VCaP (cell line): Measurements from ENCODE around the gene SRR.

ENCODE experiments used
- H3K27ac ChIP-seq: fragments of 450-650 bp; 2 replicates; pipeline ENCODE4 v1.5.1; 2017
- TF ChIP-seq, protein P1 (sequence below): fragments of 450-650 bp; conservative IDR thresholded peaks from 2 replicates; pipeline ENCODE4 v1.5.1; 2017; ENCODE audit warnings: mild to moderate bottlenecking, moderate library complexity

SRR gene

DNA sequence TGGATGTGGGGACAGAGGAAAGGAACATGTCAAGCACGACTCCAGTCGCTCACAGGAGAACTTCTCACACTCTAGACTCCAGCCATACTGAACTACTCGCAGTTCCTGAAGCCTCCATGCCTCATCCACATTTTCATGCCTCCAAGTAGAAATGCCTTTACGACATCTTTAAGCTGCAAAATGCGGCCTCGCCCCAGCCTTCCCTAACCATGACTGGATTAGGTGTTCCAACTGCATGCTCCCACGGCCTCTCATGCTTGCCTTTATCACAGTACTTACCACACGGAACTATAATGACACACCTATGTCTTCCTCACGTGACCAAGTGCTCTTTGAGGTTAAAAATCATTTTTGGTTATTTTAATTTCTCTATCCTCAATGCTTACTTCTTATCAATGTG, 24.0 kb upstream of the SRR start:
- no peak overlapping the region for H3K27ac ChIP-seq
- TF ChIP-seq, protein P1, sequence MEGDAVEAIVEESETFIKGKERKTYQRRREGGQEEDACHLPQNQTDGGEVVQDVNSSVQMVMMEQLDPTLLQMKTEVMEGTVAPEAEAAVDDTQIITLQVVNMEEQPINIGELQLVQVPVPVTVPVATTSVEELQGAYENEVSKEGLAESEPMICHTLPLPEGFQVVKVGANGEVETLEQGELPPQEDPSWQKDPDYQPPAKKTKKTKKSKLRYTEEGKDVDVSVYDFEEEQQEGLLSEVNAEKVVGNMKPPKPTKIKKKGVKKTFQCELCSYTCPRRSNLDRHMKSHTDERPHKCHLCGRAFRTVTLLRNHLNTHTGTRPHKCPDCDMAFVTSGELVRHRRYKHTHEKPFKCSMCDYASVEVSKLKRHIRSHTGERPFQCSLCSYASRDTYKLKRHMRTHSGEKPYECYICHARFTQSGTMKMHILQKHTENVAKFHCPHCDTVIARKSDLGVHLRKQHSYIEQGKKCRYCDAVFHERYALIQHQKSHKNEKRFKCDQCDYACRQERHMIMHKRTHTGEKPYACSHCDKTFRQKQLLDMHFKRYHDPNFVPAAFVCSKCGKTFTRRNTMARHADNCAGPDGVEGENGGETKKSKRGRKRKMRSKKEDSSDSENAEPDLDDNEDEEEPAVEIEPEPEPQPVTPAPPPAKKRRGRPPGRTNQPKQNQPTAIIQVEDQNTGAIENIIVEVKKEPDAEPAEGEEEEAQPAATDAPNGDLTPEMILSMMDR, result no peak

DNA sequence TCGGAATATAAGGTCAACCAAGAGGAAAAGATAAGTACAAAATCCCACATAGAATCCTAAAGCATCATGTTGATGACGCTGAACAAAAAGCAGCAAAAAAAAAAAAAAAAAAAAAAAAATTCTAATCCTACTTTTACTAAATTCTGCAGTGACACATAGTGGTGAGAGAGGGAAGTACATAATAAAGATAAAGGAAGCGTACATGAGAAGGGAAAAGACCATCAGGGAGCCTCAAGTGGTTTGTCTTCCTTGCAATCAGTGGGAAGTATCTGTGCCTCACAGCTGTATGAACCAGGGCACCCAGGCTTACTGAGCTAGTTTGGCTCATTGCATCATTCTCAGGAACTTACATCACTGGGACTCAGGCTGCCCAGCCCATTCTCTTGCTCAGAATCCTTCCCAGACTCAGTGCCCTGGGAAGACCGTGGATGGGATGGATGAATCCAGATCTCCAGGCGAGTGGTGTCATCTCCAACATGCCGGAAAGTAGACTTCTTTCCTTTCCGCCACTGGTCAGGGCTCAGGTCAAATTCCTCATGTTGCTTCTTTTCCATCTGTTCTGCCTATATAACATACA, 21.4 kb upstream of the SRR start:
- peak overlapping the region; percentile 81 for H3K27ac ChIP-seq
- TF ChIP-seq, protein P1, result peak; percentile 69

DNA sequence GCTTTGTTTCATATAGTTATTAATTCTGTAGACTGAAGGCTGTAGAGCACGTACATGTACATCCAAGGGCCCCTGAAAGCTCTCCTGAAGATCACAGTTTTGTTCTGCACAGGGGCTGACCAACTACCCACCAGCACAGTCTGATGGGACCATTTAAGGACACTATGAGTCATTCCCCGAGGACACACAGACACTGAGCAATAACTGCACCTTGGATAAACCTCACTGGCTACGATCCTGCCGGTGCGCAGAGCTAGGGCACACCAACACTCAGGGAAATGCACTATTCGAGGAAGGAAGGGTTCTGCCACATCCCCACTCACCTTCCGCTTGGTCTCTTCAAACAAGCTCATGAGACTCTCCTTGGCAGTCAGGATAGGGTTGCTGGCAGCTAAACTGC, 20.4 kb upstream of the SRR start:
- peak overlapping the region; percentile 81 for H3K27ac ChIP-seq
- TF ChIP-seq, protein P1, result no peak

DNA sequence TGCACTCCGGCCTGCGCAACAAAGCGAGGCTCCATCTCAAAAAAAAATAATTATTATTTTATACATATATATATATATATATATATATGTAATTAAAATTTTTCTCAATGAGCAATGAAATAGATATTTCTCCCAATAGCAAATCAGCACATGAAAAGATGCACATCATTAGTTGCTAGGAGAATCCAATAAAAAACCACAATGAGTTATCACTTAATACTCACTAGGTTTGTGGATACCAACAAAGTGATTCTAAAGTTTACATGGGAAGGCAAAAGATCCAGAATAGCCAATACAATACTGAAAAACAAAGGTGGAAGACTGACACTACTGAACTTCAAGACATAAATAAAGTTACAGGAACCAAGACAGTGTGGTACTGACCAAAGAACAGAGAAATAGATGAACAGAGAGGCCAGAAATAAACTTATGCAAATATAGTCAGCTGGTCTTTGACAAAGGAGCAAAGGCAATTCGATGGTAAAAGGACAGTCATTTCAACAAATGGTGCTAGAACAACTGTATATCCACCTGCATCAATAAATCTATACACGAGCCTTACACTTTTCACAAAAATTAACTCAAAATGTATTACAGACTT, 13.8 kb upstream of the SRR start:
- H3K27ac ChIP-seq, result no peak overlapping the region
- TF ChIP-seq, protein P1, result no peak

DNA sequence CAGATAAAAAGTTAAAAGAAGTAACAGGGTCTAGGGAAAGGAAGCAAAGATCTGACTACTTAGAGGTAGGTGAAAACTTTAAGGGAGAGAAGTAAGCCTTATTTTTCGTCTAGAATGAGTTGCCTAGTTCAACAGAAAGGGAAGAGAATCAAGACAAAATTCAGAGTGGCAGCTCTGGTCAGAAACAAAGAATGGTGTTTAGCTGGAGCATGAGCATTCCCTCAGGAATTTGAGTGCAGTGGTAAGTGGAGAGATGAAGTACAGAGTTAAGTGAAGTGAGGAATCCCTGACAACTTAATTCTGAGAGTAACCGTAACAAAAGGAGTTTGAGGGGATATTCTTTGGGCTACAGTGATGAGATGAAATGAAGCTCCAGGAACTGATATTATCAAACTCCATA, 11.7 kb upstream of the SRR start:
- TF ChIP-seq, protein P1, result no peak
- H3K27ac ChIP-seq, result no peak overlapping the region

DNA sequence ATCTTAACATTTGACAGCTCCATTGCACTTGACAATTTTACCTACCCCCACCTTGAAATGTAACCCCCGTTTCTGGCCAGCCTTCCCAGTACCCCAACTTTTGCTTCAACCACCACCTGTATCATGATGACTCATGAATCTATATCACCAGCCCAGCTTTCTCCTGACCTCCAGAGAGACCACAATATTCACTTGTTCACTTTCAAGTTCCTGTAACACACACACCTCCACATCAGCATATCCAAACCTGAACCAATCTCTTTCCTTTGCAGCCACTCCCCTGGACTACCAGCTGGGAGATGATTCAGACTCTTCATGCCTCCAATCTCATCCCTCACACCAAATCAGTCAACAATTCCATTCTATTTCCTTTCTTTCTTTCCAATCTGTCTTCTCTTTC, 8.2 kb upstream of the SRR start:
- TF ChIP-seq, protein P1, result no peak
- no peak overlapping the region for H3K27ac ChIP-seq

DNA sequence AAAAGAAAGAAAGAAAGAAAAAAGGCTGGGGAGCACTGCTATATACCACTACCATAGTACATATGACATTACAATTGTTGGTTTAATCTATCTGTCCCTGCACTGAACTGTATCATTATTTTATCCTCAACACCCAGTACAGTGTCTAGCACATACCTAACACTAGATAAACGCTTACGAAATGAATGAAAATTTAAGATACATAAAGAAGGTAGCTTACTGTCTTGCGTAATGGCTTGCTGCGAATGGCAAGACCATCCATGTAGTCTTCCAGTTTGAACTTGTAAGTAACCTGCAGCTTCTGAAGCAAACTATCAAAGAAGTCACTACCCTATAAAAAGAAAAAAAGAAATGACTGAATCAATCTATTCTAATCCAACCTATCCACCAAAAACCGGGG, 6.7 kb upstream of the SRR start:
- TF ChIP-seq, protein P1, result no peak
- no peak overlapping the region for H3K27ac ChIP-seq
